Liver (tissue), 9 donors: ENCODE results near the gene LDB2. TPM values are rescaled to one million over a fixed set of nuclear protein-coding genes. Genes with fewer than 3 reads are reported as not detected.

Experiments
- DNase-seq: peaks from one replicate; pipeline ENCODE4 v3.0.0-alpha.2; 2017; ENCODE audit warnings: low spot score
- H3K27ac ChIP-seq, 2 donors: one replicate each; pipeline ENCODE4 v1.7.0; 2013; ENCODE audit warnings: inconsistent platforms in 2 of 2, low read length in 2 of 2, control low read depth in 1 of 2, low read depth in 1 of 2, mild to moderate bottlenecking in 1 of 2
- H3K27me3 ChIP-seq, 4 donors: one replicate each; pipeline versions ENCODE4 v1.6.1 to v1.7.0; 2013; ENCODE audit warnings: low read length in 3 of 4, inconsistent platforms in 1 of 4, mild to moderate bottlenecking in 1 of 4, moderate library complexity in 1 of 4; ENCODE audit not compliant: control insufficient read depth in 4 of 4, insufficient read depth in 4 of 4
- H3K36me3 ChIP-seq, 4 donors: one replicate each; pipeline versions ENCODE4 v1.6.1 to v1.7.0; 2013; ENCODE audit warnings: low read length in 3 of 4, mild to moderate bottlenecking in 3 of 4, low read depth in 1 of 4, moderate library complexity in 1 of 4; ENCODE audit not compliant: control insufficient read depth in 4 of 4, insufficient read depth in 3 of 4
- H3K4me1 ChIP-seq, 4 donors: one replicate each; pipeline versions ENCODE4 v1.6.1 to v1.7.0; 2013; ENCODE audit warnings: low read length in 3 of 4, mild to moderate bottlenecking in 3 of 4, moderate library complexity in 1 of 4; ENCODE audit not compliant: control insufficient read depth in 4 of 4, insufficient read depth in 4 of 4
- H3K4me3 ChIP-seq, 3 donors: one replicate each; pipeline versions ENCODE4 v1.6.1 to v1.7.0; 2013; ENCODE audit warnings: low read length in 3 of 3, control low read depth in 1 of 3, low read depth in 1 of 3, mild to moderate bottlenecking in 1 of 3
- H3K9ac ChIP-seq, 2 donors: one replicate each; pipeline ENCODE4 v1.7.0; 2013; ENCODE audit warnings: low read length in 2 of 2, mild to moderate bottlenecking in 2 of 2, moderate library complexity in 2 of 2, control low read depth in 1 of 2, low read depth in 1 of 2
- H3K9me3 ChIP-seq, 4 donors: one replicate each; pipeline versions ENCODE4 v1.6.1 to v1.7.0; 2013; ENCODE audit warnings: low read length in 3 of 4; ENCODE audit not compliant: control insufficient read depth in 4 of 4
- EGR1 ChIP-seq, 2 donors: IDR thresholded peaks; 2 replicates each; pipeline ENCODE4 v1.6.1; 2016 to 2018; ENCODE audit warnings: antibody characterized with exemption in 2 of 2, low read depth in 2 of 2
- FOXA1 ChIP-seq: IDR thresholded peaks from 2 replicates; pipeline ENCODE4 v1.6.1; 2016; ENCODE audit warnings: antibody characterized with exemption
- FOXA2 ChIP-seq: IDR thresholded peaks from 2 replicates; pipeline ENCODE4 v1.6.1; 2016; ENCODE audit warnings: antibody characterized with exemption
- GABPA ChIP-seq, 2 donors: IDR thresholded peaks in 1 of 2; conservative IDR thresholded peaks in 1 of 2; 2 replicates each; pipeline ENCODE4 v1.6.1; 2016; ENCODE audit warnings: antibody characterized with exemption in 2 of 2, mild to moderate bottlenecking in 1 of 2, moderate library complexity in 1 of 2
- HNF4A ChIP-seq, 2 donors: conservative IDR thresholded peaks; 2 replicates each; pipeline ENCODE4 v1.6.1; 2016; ENCODE audit warnings: antibody characterized with exemption in 2 of 2, mild to moderate bottlenecking in 2 of 2
- HNF4G ChIP-seq: IDR thresholded peaks from 2 replicates; pipeline ENCODE4 v1.6.1; 2016; ENCODE audit warnings: antibody characterized with exemption
- NR2F2 ChIP-seq: IDR thresholded peaks from 2 replicates; pipeline ENCODE4 v1.6.1; 2016; ENCODE audit warnings: antibody characterized with exemption
- RAD21 ChIP-seq, 2 donors: IDR thresholded peaks; 2 replicates each; pipeline ENCODE4 v1.6.1; 2016; ENCODE audit warnings: antibody characterized with exemption in 2 of 2, mild to moderate bottlenecking in 2 of 2
- RXRA ChIP-seq, 2 donors: IDR thresholded peaks; 2 replicates each; pipeline ENCODE4 v1.6.1; 2017 to 2018; ENCODE audit warnings: antibody characterized with exemption in 2 of 2, mild to moderate bottlenecking in 1 of 2
- SP1 ChIP-seq: IDR thresholded peaks from 2 replicates; pipeline ENCODE4 v1.6.1; 2018; ENCODE audit warnings: antibody characterized with exemption, mild to moderate bottlenecking
- TAF1 ChIP-seq: conservative IDR thresholded peaks from 2 replicates; pipeline ENCODE4 v1.6.1; 2016; ENCODE audit warnings: antibody characterized with exemption, mild to moderate bottlenecking
- YY1 ChIP-seq: IDR thresholded peaks from 2 replicates; pipeline ENCODE4 v1.6.1; 2016; ENCODE audit warnings: antibody characterized with exemption, mild to moderate bottlenecking
- WGBS: extraction: QIAGEN DNeasy Blood & Tissue Kit; methylation state at CpG from one replicate; pipeline ENCODE4 v1.1.7; 2013; 5-methylcytosine and 5-hydroxymethylcytosine counted together
- polyA plus RNA-seq, 2 donors: library from polyadenylated mRNA; stranded (reverse) in 1 of 2; unstranded in 1 of 2; fragments of 200-250 nt in 1 of 2; fragments of >200 nt in 1 of 2; fragmentation: Nextera tagmentation in 1 of 2; extraction: Ambion mirVana in 1 of 2; gene quantifications; one replicate each; pipeline versions ENCODE4 v1.2.1 to v1.2.3, GENCODE V29; 2013 to 2015
- total RNA-seq, 2 donors: library from RNA; depleted of rRNA; stranded (reverse); fragments of >200 nt; gene quantifications; one replicate each; pipeline ENCODE4 v1.2.3, GENCODE V29; 2014
- TF ChIP-seq, protein P1 (sequence below): IDR thresholded peaks from 2 replicates; pipeline ENCODE4 v1.6.1; 2016; ENCODE audit warnings: antibody characterized with exemption
- TF ChIP-seq, protein P2 (sequence below): IDR thresholded peaks from 2 replicates; pipeline ENCODE4 v1.6.1; 2016; ENCODE audit warnings: antibody characterized with exemption
- TF ChIP-seq, protein P3 (sequence below): IDR thresholded peaks from 2 replicates; pipeline ENCODE4 v1.6.1; 2016; ENCODE audit warnings: antibody characterized with exemption
- TF ChIP-seq, protein P4 (sequence below): IDR thresholded peaks from 2 replicates; pipeline ENCODE4 v1.6.1; 2016; ENCODE audit warnings: antibody characterized with exemption, mild to moderate bottlenecking
- donor health status: healthy.
- donor health status: healthy.
- donor health status: healthy.
- donor health status: healthy.
- donor health status: healthy.

The LDB2 gene
- total and polyA plus RNA-seq, 4 donors: 7.4 to 31.9 (median 16.8) TPM

GRCh38 chr4:16583764-16584163 is 314.7 kb downstream of the LDB2 start:
- Histone ChIP-seq H3K9ac (no peak overlapping the region), H3K27ac (no peak overlapping the region), H3K36me3 (no peaks in the 10 kb centered on the region), H3K27me3 (peaks cover 0 to 2% (median 0%) of the 10 kb centered on the region in 4 donors), H3K9me3 (no peaks in the 10 kb centered on the region), H3K4me1 (no peaks in the 10 kb centered on the region), H3K4me3 (no peak overlapping the region)
- WGBS: 83% methylated on average over 8 of the region's 8 CpGs
- TF ChIP-seq HNF4A (conservative IDR thresholded peaks at IDR 0.05): no peak
- TF ChIP-seq, protein P1, sequence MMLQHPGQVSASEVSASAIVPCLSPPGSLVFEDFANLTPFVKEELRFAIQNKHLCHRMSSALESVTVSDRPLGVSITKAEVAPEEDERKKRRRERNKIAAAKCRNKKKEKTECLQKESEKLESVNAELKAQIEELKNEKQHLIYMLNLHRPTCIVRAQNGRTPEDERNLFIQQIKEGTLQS: no peak
- no peak for TF ChIP-seq RAD21 (IDR thresholded peaks at IDR 0.05)
- TF ChIP-seq FOXA1: no peak
- no peak for TF ChIP-seq GABPA (IDR thresholded peaks at IDR 0.05 in 1 of 2, conservative IDR thresholded peaks at IDR 0.05 in 1 of 2)
- TF ChIP-seq, protein P2, sequence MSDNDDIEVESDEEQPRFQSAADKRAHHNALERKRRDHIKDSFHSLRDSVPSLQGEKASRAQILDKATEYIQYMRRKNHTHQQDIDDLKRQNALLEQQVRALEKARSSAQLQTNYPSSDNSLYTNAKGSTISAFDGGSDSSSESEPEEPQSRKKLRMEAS: no peak
- no peak for TF ChIP-seq YY1
- TF ChIP-seq HNF4G: no peak
- no peak for TF ChIP-seq TAF1
- TF ChIP-seq EGR1 (IDR thresholded peaks at IDR 0.05; ENCODE audit: low read depth in 2 of 2): no peak
- no peak for TF ChIP-seq SP1
- TF ChIP-seq, protein P3, sequence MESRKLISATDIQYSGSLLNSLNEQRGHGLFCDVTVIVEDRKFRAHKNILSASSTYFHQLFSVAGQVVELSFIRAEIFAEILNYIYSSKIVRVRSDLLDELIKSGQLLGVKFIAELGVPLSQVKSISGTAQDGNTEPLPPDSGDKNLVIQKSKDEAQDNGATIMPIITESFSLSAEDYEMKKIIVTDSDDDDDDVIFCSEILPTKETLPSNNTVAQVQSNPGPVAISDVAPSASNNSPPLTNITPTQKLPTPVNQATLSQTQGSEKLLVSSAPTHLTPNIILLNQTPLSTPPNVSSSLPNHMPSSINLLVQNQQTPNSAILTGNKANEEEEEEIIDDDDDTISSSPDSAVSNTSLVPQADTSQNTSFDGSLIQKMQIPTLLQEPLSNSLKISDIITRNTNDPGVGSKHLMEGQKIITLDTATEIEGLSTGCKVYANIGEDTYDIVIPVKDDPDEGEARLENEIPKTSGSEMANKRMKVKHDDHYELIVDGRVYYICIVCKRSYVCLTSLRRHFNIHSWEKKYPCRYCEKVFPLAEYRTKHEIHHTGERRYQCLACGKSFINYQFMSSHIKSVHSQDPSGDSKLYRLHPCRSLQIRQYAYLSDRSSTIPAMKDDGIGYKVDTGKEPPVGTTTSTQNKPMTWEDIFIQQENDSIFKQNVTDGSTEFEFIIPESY: no peak
- DNase-seq: no peak

DNA sequence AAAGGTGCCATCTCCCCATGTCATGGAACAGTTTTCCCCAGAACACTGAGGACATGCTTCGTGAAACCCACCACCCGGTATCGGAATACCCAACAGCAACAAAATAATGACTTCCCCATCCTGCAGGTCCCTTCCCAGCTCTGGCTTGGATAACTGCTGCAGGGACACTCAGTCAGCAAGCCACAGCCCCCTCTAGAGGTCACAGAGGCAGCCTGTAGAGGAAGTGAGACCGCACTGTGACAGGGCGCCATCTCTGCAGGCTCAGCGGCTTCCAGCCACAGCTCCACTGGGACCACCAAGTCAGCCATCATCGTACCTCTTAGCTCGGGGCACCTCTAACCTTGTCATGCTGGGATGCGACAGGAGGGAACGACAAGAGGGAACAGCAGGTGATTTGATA is 315.9 kb downstream of the LDB2 start:
- 88% methylated on average over 10 of the region's 10 CpGs for WGBS
- Histone ChIP-seq H3K27ac (no peak overlapping the region), H3K4me1 (no peaks in the 10 kb centered on the region), H3K36me3 (no peaks in the 10 kb centered on the region), H3K9me3 (no peaks in the 10 kb centered on the region), H3K4me3 (no peak overlapping the region), H3K9ac (no peak overlapping the region), H3K27me3 (no peaks in the 10 kb centered on the region)
- TF ChIP-seq, protein P3: no peak
- TF ChIP-seq, protein P4, sequence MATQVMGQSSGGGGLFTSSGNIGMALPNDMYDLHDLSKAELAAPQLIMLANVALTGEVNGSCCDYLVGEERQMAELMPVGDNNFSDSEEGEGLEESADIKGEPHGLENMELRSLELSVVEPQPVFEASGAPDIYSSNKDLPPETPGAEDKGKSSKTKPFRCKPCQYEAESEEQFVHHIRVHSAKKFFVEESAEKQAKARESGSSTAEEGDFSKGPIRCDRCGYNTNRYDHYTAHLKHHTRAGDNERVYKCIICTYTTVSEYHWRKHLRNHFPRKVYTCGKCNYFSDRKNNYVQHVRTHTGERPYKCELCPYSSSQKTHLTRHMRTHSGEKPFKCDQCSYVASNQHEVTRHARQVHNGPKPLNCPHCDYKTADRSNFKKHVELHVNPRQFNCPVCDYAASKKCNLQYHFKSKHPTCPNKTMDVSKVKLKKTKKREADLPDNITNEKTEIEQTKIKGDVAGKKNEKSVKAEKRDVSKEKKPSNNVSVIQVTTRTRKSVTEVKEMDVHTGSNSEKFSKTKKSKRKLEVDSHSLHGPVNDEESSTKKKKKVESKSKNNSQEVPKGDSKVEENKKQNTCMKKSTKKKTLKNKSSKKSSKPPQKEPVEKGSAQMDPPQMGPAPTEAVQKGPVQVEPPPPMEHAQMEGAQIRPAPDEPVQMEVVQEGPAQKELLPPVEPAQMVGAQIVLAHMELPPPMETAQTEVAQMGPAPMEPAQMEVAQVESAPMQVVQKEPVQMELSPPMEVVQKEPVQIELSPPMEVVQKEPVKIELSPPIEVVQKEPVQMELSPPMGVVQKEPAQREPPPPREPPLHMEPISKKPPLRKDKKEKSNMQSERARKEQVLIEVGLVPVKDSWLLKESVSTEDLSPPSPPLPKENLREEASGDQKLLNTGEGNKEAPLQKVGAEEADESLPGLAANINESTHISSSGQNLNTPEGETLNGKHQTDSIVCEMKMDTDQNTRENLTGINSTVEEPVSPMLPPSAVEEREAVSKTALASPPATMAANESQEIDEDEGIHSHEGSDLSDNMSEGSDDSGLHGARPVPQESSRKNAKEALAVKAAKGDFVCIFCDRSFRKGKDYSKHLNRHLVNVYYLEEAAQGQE: no peak
- TF ChIP-seq HNF4A (conservative IDR thresholded peaks at IDR 0.05) (no peak), RAD21 (IDR thresholded peaks at IDR 0.05) (no peak), NR2F2 (no peak), FOXA2 (no peak), HNF4G (no peak), SP1 (no peak), GABPA (IDR thresholded peaks at IDR 0.05 in 1 of 2, conservative IDR thresholded peaks at IDR 0.05 in 1 of 2) (no peak), EGR1 (IDR thresholded peaks at IDR 0.05; ENCODE audit: low read depth in 2 of 2) (no peak), RXRA (IDR thresholded peaks at IDR 0.05) (no peak), YY1 (no peak), TAF1 (no peak)
- TF ChIP-seq, protein P1: no peak
- TF ChIP-seq, protein P2: no peak
- no peak for DNase-seq
